Neural cell (in vitro differentiated cells): ENCODE measurements around the gene AKAP6. TPM values are rescaled to one million over a fixed set of nuclear protein-coding genes. Genes with fewer than 3 reads are reported as not detected.

ENCODE experiments used
- H2AFZ ChIP-seq: fragments of 200-600, 300-800 bp; sonication (generic), shearing (Covaris generic); 2 replicates; pipeline ENCODE4 v1.6.0; 2014; ENCODE audit warnings: low read depth, mild to moderate bottlenecking, antibody characterized with exemption, low read length, moderate library complexity
- H3F3A ChIP-seq: fragments of 200-600 bp; shearing (Covaris generic); 2 replicates; pipeline ENCODE4 v1.6.1; 2016; ENCODE audit warnings: mild to moderate bottlenecking, moderate library complexity, mixed read lengths, antibody characterized with exemption, low read length; ENCODE audit not compliant: insufficient read depth, poor library complexity, severe bottlenecking
- H3K27ac ChIP-seq: fragments of 200-600, 300-800 bp; sonication (generic), shearing (Covaris generic); 2 replicates; pipeline ENCODE4 v1.5.1; 2014; ENCODE audit warnings: mild to moderate bottlenecking, low read length, moderate library complexity
- H3K27me3 ChIP-seq: fragments of 300-800, 200-600 bp; sonication (generic), shearing (Covaris generic); 2 replicates; pipeline ENCODE4 v1.6.0; 2014; ENCODE audit warnings: mild to moderate bottlenecking, low read depth, low read length, moderate library complexity; ENCODE audit not compliant: insufficient read depth
- H3K36me3 ChIP-seq: fragments of 300-800, 200-600 bp; sonication (generic), shearing (Covaris generic); 2 replicates; pipeline ENCODE4 v1.5.1; 2014; ENCODE audit warnings: mild to moderate bottlenecking, antibody characterized with exemption, low read length, moderate library complexity; ENCODE audit not compliant: insufficient read depth
- H3K4me2 ChIP-seq: fragments of 300-800, 200-600 bp; sonication (generic), shearing (Covaris generic); 2 replicates; pipeline ENCODE4 v1.6.0; 2014; ENCODE audit warnings: mild to moderate bottlenecking, low read length
- H3K4me3 ChIP-seq: fragments of 300-800, 200-600 bp; sonication (generic), shearing (Covaris generic); 2 replicates; pipeline ENCODE4 v1.5.1; 2014; ENCODE audit warnings: mild to moderate bottlenecking, low read length, moderate library complexity
- H3K79me2 ChIP-seq: fragments of 200-600 bp; shearing (Covaris generic); replicated peaks from 2 replicates; pipeline ENCODE4 v1.6.0; 2014; ENCODE audit warnings: mild to moderate bottlenecking, low read length, moderate library complexity; ENCODE audit not compliant: insufficient read depth
- H3K9ac ChIP-seq: fragments of 300-800, 200-600 bp; sonication (generic), shearing (Covaris generic); 2 replicates; pipeline ENCODE4 v1.6.1; 2016; ENCODE audit warnings: mild to moderate bottlenecking, low read length, mixed read lengths
- H3K9me2 ChIP-seq: fragments of 200-600 bp; shearing (Covaris generic); 2 replicates; pipeline ENCODE4 v1.6.1; 2016; ENCODE audit warnings: mild to moderate bottlenecking, low read length, mixed read lengths; ENCODE audit not compliant: insufficient read depth
- H3K9me3 ChIP-seq: fragments of 200-600, 300-800 bp; sonication (generic), shearing (Covaris generic); 2 replicates; pipeline ENCODE4 v1.6.1; 2016; ENCODE audit warnings: mild to moderate bottlenecking, mixed run types, low read length, moderate library complexity, mixed read lengths
- H4K20me1 ChIP-seq: fragments of 200-600 bp; shearing (Covaris generic); 2 replicates; pipeline ENCODE4 v1.6.1; 2016; ENCODE audit warnings: mild to moderate bottlenecking, mixed run types; ENCODE audit not compliant: insufficient read depth
- EP300 ChIP-seq: fragments of 450-650 bp; conservative IDR thresholded peaks from 2 replicates; pipeline ENCODE4 v1.6.1; 2014; ENCODE audit warnings: antibody characterized with exemption, mild to moderate bottlenecking, moderate library complexity; ENCODE audit not compliant: poor library complexity, severe bottlenecking
- EZH2 ChIP-seq: fragments of 200-600, 300-800 bp; shearing (Covaris generic), sonication (generic); IDR thresholded peaks from 2 replicates; pipeline ENCODE4 v1.6.1; 2014; ENCODE audit warnings: antibody characterized with exemption, low read length, borderline replicate concordance, mild to moderate bottlenecking; ENCODE audit not compliant: insufficient read depth, poor library complexity, severe bottlenecking
- MXI1 ChIP-seq: fragments of 450-650 bp; conservative IDR thresholded peaks from 2 replicates; pipeline ENCODE4 v1.6.1; 2014; ENCODE audit warnings: antibody characterized with exemption, mild to moderate bottlenecking; ENCODE audit not compliant: poor library complexity, severe bottlenecking
- POLR2AphosphoS5 ChIP-seq: IDR thresholded peaks from 2 replicates; pipeline ENCODE4 v1.6.1; 2012
- RAD21 ChIP-seq: fragments of 450-650 bp; conservative IDR thresholded peaks from 2 replicates; pipeline ENCODE4 v1.6.1; 2014; ENCODE audit warnings: antibody characterized with exemption, mild to moderate bottlenecking, moderate library complexity
- SMC3 ChIP-seq: fragments of 450-650 bp; conservative IDR thresholded peaks from 2 replicates; pipeline ENCODE4 v1.6.1; 2014; ENCODE audit warnings: antibody characterized with exemption, mild to moderate bottlenecking, moderate library complexity; ENCODE audit not compliant: poor library complexity
- TAF1 ChIP-seq: IDR thresholded peaks from 2 replicates; pipeline ENCODE4 v1.6.1; 2012; ENCODE audit warnings: low read depth
- polyA plus RNA-seq: library from polyadenylated mRNA; depleted of rRNA; stranded (reverse); fragments of >200 nt; gene quantifications from 2 replicates; pipeline ENCODE4 v1.2.3, GENCODE V29; 2014
- TF ChIP-seq, protein P1 (sequence below): IDR thresholded peaks from 2 replicates; pipeline ENCODE4 v1.6.1; 2012; ENCODE audit warnings: borderline replicate concordance
- TF ChIP-seq, protein P2 (sequence below): fragments of 450-650 bp; IDR thresholded peaks from 2 replicates; pipeline ENCODE4 v1.5.1; 2014; ENCODE audit warnings: antibody characterized with exemption, mild to moderate bottlenecking, moderate library complexity; ENCODE audit not compliant: poor library complexity, severe bottlenecking

Gene AKAP6
- polyA plus RNA-seq, 1 donor from 2014 or later, result 15.8 TPM

DNA sequence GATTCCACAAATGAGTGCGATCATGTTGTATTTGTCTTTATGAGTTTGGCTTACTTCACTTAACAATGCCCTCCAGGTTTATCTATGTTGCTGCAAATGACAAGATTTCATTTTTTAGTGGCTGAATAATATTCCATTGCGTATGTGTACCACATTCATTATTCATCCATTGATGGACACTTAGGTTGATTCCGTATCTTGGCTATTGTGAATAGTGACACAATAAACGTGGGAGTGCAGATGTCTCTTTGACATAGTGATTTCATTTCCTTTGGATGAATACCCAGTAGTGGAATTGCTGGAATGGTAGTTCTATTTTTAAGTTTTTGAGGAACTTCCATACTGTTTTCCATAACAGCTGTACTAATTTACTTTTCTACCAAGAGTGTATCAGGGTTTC is 23.5 kb downstream of the AKAP6 start:
- no peak overlapping the region for H2AFZ ChIP-seq
- no peaks in the 10 kb centered on the region for H3K27me3 ChIP-seq
- H3F3A ChIP-seq, result no peaks in the 10 kb centered on the region
- no peak overlapping the region for H3K9ac ChIP-seq
- H3K79me2 ChIP-seq, result peaks cover 7% of the 10 kb centered on the region
- H3K4me3 ChIP-seq, result no peak overlapping the region
- H3K9me2 ChIP-seq, result no peaks in the 10 kb centered on the region
- H3K27ac ChIP-seq, result no peak overlapping the region
- TF ChIP-seq SMC3, result no peak
- TF ChIP-seq, protein P1, sequence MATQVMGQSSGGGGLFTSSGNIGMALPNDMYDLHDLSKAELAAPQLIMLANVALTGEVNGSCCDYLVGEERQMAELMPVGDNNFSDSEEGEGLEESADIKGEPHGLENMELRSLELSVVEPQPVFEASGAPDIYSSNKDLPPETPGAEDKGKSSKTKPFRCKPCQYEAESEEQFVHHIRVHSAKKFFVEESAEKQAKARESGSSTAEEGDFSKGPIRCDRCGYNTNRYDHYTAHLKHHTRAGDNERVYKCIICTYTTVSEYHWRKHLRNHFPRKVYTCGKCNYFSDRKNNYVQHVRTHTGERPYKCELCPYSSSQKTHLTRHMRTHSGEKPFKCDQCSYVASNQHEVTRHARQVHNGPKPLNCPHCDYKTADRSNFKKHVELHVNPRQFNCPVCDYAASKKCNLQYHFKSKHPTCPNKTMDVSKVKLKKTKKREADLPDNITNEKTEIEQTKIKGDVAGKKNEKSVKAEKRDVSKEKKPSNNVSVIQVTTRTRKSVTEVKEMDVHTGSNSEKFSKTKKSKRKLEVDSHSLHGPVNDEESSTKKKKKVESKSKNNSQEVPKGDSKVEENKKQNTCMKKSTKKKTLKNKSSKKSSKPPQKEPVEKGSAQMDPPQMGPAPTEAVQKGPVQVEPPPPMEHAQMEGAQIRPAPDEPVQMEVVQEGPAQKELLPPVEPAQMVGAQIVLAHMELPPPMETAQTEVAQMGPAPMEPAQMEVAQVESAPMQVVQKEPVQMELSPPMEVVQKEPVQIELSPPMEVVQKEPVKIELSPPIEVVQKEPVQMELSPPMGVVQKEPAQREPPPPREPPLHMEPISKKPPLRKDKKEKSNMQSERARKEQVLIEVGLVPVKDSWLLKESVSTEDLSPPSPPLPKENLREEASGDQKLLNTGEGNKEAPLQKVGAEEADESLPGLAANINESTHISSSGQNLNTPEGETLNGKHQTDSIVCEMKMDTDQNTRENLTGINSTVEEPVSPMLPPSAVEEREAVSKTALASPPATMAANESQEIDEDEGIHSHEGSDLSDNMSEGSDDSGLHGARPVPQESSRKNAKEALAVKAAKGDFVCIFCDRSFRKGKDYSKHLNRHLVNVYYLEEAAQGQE, result no peak
- no peak for TF ChIP-seq RAD21
- TF ChIP-seq TAF1, result no peak
- TF ChIP-seq POLR2AphosphoS5, result no peak
- no peak for TF ChIP-seq MXI1
- TF ChIP-seq, protein P2, sequence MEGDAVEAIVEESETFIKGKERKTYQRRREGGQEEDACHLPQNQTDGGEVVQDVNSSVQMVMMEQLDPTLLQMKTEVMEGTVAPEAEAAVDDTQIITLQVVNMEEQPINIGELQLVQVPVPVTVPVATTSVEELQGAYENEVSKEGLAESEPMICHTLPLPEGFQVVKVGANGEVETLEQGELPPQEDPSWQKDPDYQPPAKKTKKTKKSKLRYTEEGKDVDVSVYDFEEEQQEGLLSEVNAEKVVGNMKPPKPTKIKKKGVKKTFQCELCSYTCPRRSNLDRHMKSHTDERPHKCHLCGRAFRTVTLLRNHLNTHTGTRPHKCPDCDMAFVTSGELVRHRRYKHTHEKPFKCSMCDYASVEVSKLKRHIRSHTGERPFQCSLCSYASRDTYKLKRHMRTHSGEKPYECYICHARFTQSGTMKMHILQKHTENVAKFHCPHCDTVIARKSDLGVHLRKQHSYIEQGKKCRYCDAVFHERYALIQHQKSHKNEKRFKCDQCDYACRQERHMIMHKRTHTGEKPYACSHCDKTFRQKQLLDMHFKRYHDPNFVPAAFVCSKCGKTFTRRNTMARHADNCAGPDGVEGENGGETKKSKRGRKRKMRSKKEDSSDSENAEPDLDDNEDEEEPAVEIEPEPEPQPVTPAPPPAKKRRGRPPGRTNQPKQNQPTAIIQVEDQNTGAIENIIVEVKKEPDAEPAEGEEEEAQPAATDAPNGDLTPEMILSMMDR, result no peak
- TF ChIP-seq EZH2, result no peak
- no peak for TF ChIP-seq EP300
- no peaks in the 10 kb centered on the region for H4K20me1 ChIP-seq
- peaks cover 5% of the 10 kb centered on the region for H3K36me3 ChIP-seq
- no peak overlapping the region for H3K4me2 ChIP-seq
- no peaks in the 10 kb centered on the region for H3K9me3 ChIP-seq

DNA sequence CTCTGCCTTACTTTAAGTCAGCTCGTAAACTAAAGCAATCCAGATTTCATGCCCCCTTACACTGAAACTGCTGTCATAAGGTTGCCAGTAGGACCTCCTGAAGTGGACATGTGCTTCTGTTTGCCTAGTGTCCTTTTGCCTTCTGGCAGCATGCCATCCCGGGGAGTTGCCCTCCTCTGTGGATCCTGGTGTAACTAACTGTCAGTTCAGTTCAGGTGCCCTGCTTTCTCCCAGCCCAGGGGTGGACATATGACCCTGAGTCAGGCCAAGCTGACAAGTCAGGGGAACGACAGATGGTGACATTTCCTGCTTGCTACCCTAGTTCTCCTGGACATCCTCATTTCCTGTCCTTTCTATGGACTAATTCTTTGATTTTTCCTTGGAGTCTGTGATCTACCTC is 25.6 kb downstream of the AKAP6 start:
- no peaks in the 10 kb centered on the region for H3K9me2 ChIP-seq
- no peak overlapping the region for H3K4me2 ChIP-seq
- no peaks in the 10 kb centered on the region for H3K9me3 ChIP-seq
- peaks cover 5% of the 10 kb centered on the region for H3K36me3 ChIP-seq
- H3F3A ChIP-seq, result no peaks in the 10 kb centered on the region
- peaks cover 7% of the 10 kb centered on the region for H3K79me2 ChIP-seq
- H4K20me1 ChIP-seq, result no peaks in the 10 kb centered on the region
- no peak overlapping the region for H3K4me3 ChIP-seq
- no peak overlapping the region for H3K27ac ChIP-seq
- H3K9ac ChIP-seq, result no peak overlapping the region
- H2AFZ ChIP-seq, result no peak overlapping the region
- no peaks in the 10 kb centered on the region for H3K27me3 ChIP-seq
- no peak for TF ChIP-seq TAF1
- no peak for TF ChIP-seq SMC3

DNA sequence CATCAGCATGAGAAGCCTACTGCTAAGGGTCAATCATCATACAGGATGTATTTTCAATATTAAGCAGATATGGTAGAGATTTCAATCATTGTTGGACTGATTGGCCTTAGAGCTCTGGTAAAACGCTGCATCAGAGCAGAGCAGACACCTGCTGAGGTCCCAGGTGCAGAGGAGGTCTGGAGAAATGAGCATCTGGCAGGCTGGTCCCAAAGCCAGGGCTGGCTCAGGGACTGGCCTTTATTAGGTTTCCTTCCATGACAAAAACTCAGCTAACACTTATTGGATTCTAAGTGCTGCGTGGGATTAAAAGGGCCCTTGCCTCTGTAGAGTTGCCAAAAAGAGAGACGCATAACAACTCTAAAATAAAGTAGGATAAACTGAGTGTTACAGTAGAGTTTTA is 29.7 kb downstream of the AKAP6 start:
- Histone ChIP-seq H2AFZ (no peak overlapping the region), H3K9me2 (no peaks in the 10 kb centered on the region), H3K27me3 (no peaks in the 10 kb centered on the region), H3K27ac (no peak overlapping the region), H4K20me1 (no peaks in the 10 kb centered on the region), H3F3A (no peaks in the 10 kb centered on the region), H3K79me2 (peaks cover 3% of the 10 kb centered on the region), H3K4me2 (no peak overlapping the region), H3K9me3 (no peaks in the 10 kb centered on the region), H3K9ac (no peak overlapping the region), H3K4me3 (no peak overlapping the region), H3K36me3 (peaks cover 5% of the 10 kb centered on the region)
- TF ChIP-seq EP300 (no peak), MXI1 (no peak)
